ENCODE data around the gene SMPD3. TPM values are rescaled to one million over a fixed set of nuclear protein-coding genes. Genes with fewer than 3 reads are reported as not detected.

Gene SMPD3
- total RNA-seq, 1 experiment from 2014 or later, result 0.70 TPM

- Histone ChIP-seq H3K9me3 (ENCODE audit: control insufficient read depth, low read depth, low read length) (no peaks in the 10 kb centered on the region), H3K4ac (ENCODE audit: low read depth, low read length) (no peak overlapping the region), H3K4me1 (ENCODE audit: insufficient read depth, low read length) (no peaks in the 10 kb centered on the region), H3K9ac (ENCODE audit: extremely low read depth, insufficient read length, low read length) (no peak overlapping the region), H4K91ac (ENCODE audit: insufficient read length, low read depth, low read length) (no peak overlapping the region), H3K23ac (ENCODE audit: insufficient read length, low read depth, low read length) (no peak overlapping the region), H2BK12ac (ENCODE audit: insufficient read length, low read depth, low read length) (no peak overlapping the region), H2BK20ac (ENCODE audit: low read depth, low read length, poor library complexity, severe bottlenecking) (no peak overlapping the region), H3K56ac (ENCODE audit: insufficient read length, low read depth, low read length) (no peak overlapping the region), H2BK5ac (ENCODE audit: insufficient read length, low read length) (no peak overlapping the region), H3K18ac (ENCODE audit: insufficient read length, low read depth, low read length) (no peak overlapping the region), H3K79me2 (ENCODE audit: insufficient read depth, low read length) (no peaks in the 10 kb centered on the region), H4K5ac (ENCODE audit: insufficient read length, low read depth, low read length) (no peak overlapping the region), H3K27ac (ENCODE audit: insufficient read length, low read depth, low read length) (no peak overlapping the region), H3K27me3 (ENCODE audit: insufficient read depth, low read length) (no peaks in the 10 kb centered on the region), H2BK15ac (ENCODE audit: low read depth, low read length) (no peak overlapping the region), H3K23me2 (ENCODE audit: insufficient read length, low read depth, low read length, poor library complexity, severe bottlenecking) (no peaks in the 10 kb centered on the region), H3K4me2 (ENCODE audit: insufficient read depth, insufficient read length, low read length) (no peak overlapping the region), H3K14ac (ENCODE audit: insufficient read depth, low read length) (no peak overlapping the region), H3T11ph (ENCODE audit: low read length) (no peak overlapping the region), H2AK5ac (ENCODE audit: insufficient read length, low read length) (no peak overlapping the region), H4K8ac (replicated peaks; ENCODE audit: insufficient read length, low read depth, low read length) (no peak overlapping the region), H3K79me1 (ENCODE audit: insufficient read depth, low read depth, low read length, poor library complexity, severe bottlenecking) (no peaks in the 10 kb centered on the region), H2AFZ (ENCODE audit: low read length) (no peak overlapping the region), H2BK120ac (ENCODE audit: low read depth, low read length, poor library complexity, severe bottlenecking) (no peak overlapping the region), H4K20me1 (ENCODE audit: control insufficient read depth, insufficient read depth, insufficient read length) (no peaks in the 10 kb centered on the region)
- TF ChIP-seq CTCF (conservative IDR thresholded peaks at IDR 0.05), result no peak
- Mint-ChIP-seq H3K4me1 (peaks cover 19 to 21% of the 10 kb centered on the region in 2 experiments), H3K36me3 (ENCODE audit: insufficient read depth in 1 of 3, low read depth in 3 of 3) (no peaks in the 10 kb centered on the region), H3K27ac (no peak overlapping the region; a peak in 1 of 7 replicates), H3K4me3 (no peak overlapping the region), H3K9me3 (no peaks in the 10 kb centered on the region), H3K27me3 (ENCODE audit: low read depth) (peaks cover 13% of the 10 kb centered on the region)
- no peak for DNase-seq
- no CpG with 5 or more reads among the region's 6 CpGs for WGBS (ENCODE audit: extremely low coverage, insufficient read length, low lambda C conversion rate)
Observed at GRCh38 chr16:68412061-68412460, 36.2 kb downstream of the SMPD3 start.
